T-helper 1 cell (primary cell): ENCODE results near the gene CASP8.
A peak's percentile ranks its signal among the peaks of the same experiment; 100 is the strongest.
"Not testable (repeated sequence)": the region's sequence is repeated elsewhere in the genome, so short reads cannot be mapped to it uniquely, and the experiment has no call there.

Source experiments
- DNase-seq, 5 donors: peaks; one replicate each; pipeline ENCODE4 v3.0.0-alpha.2; 2012 to 2020
- total RNA-seq, 4 donors: gene quantifications; one replicate each; lab custom pipeline; 2026; lab: John Stamatoyannopoulos, UW

Gene CASP8
- 124 to 228 (median 212) reads per million in 4 donors for total RNA-seq

- DNase-seq, result peak; percentile 19 to 91 (median 55)
Measured at GRCh38 chr2:201260302-201260800, at the start of gene CASP8. Gene CASP8 (plus strand): TSS chr2:201260536. CDS start chr2:201266487, 5,951 bp downstream.

GRCh38 chr2:201215963-201216362, 44.4 kb upstream of the CASP8 start:
- no peak for DNase-seq

- DNase-seq, result no peak
Measured at GRCh38 chr2:201216918-201217317, 43.4 kb upstream of the CASP8 start.

- DNase-seq, result no peak
Measured at GRCh38 chr2:201218780-201219179, 41.6 kb upstream of the CASP8 start.

- no peak for DNase-seq
Measured at GRCh38 chr2:201219328-201220096, 40.8 kb upstream of the CASP8 start.

GRCh38 chr2:201220102-201220570, 40.2 kb upstream of the CASP8 start:
- DNase-seq, result no peak

GRCh38 chr2:201223089-201224073, 37.0 kb upstream of the CASP8 start:
- no peak for DNase-seq

GRCh38 chr2:201228271-201228911, 31.9 kb upstream of the CASP8 start:
- peak in 1 of 5 donors; percentile 33 for DNase-seq

GRCh38 chr2:201228912-201229290, 31.4 kb upstream of the CASP8 start:
- DNase-seq, result peak in 1 of 5 donors; percentile 29

GRCh38 chr2:201231781-201232466, 28.4 kb upstream of the CASP8 start:
- peak; percentile 75 to 94 (median 90) for DNase-seq

- DNase-seq, result no peak
Measured at GRCh38 chr2:201232467-201232815, 27.9 kb upstream of the CASP8 start.

GRCh38 chr2:201233192-201233811, 27.0 kb upstream of the CASP8 start:
- DNase-seq, result peak; percentile 74 to 94 (median 78)

GRCh38 chr2:201233812-201234662, 26.3 kb upstream of the CASP8 start:
- DNase-seq, result no peak

- DNase-seq, result no peak
Measured at GRCh38 chr2:201234663-201235135, 25.6 kb upstream of the CASP8 start.

- DNase-seq, result peak in 4 of 5 donors; percentile 25 to 86 (median 46)
Measured at GRCh38 chr2:201235860-201236811, 24.2 kb upstream of the CASP8 start.

GRCh38 chr2:201237486-201238123, 22.7 kb upstream of the CASP8 start:
- DNase-seq, result no peak

- DNase-seq, result not testable (repeated sequence)
Measured at GRCh38 chr2:201239167-201239935, 21.0 kb upstream of the CASP8 start.
